A549 (cell line): ENCODE measurements around the gene EHD2.

Experiments
- BHLHE40 ChIP-seq: IDR thresholded peaks from 2 replicates; pipeline ENCODE4 v1.6.1; 2012; ENCODE audit warnings: low read depth, low read length, inconsistent platforms
- EHMT2 ChIP-seq: fragments of 200-600 bp; sonication (generic); IDR thresholded peaks from 2 replicates; pipeline ENCODE4 v1.6.1; 2016; ENCODE audit warnings: antibody characterized with exemption, low read depth, mild to moderate bottlenecking, moderate library complexity
- EP300 ChIP-seq, 2 experiments: fragments of >200 bp; sonication (Bioruptor Twin); formaldehyde crosslinking; IDR thresholded peaks; 2 replicates in 1 of 2; 3 replicates in 1 of 2; pipeline ENCODE4 v1.6.1; 2016 to 2017
- MAZ ChIP-seq: fragments of 150-350 bp; IDR thresholded peaks from 2 replicates; pipeline ENCODE4 v1.6.1; 2014; ENCODE audit warnings: antibody characterized with exemption, low read depth, low read length, borderline replicate concordance
- POLR2A ChIP-seq: IDR thresholded peaks from 2 replicates; pipeline ENCODE4 v1.6.1; 2012; ENCODE audit warnings: mild to moderate bottlenecking, low read length
- SMC3 ChIP-seq: fragments of >200 bp; sonication (Bioruptor Twin); formaldehyde crosslinking; IDR thresholded peaks from 3 replicates; pipeline ENCODE4 v1.6.1; 2018; ENCODE audit warnings: inconsistent platforms
- TF ChIP-seq, protein P1 (sequence below): fragments of >200 bp; sonication (Bioruptor Twin); formaldehyde crosslinking; IDR thresholded peaks from 3 replicates; pipeline ENCODE4 v1.5.1; 2016
- TF ChIP-seq, protein P2 (sequence below): fragments of 450-650 bp; IDR thresholded peaks from 2 replicates; pipeline ENCODE4 v1.6.1; 2014; ENCODE audit warnings: antibody characterized with exemption
- TF ChIP-seq, protein P3 (sequence below): IDR thresholded peaks from 2 replicates; pipeline ENCODE4 v1.6.1; 2012
- TF ChIP-seq, protein P4 (sequence below): IDR thresholded peaks from 2 replicates; pipeline ENCODE4 v1.6.1; 2012

DNA sequence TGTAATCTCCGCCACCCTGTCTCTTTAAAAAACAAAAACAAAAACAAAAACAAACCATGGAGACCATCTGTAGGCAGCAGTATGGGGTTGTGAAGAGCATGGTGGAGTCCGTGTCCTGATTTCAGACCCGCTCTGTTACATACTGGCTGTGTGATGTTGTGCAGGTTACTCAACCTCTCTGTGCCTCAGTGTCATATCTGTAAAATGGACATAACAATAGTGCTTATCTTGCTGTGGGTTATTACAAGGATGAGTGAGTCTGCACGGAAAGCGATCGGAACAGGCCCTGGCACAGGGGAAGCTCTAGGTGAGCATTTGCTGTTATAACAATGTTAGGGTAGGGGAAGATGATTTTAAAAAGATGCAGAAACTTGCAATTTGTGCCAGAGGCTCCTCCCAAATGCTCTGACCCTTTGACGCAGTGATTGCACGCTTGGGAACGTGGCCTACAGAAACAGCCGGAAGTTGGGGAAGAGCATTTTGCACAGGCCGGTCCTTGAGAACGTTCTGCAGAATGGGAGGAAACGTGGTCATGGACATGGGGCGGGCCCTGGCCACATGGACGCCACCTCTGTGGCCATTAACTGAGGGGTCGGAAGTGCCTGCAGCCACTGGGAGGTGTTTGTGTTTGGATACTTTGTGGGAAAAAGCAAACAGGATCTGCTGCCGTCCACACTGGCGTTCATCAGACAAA lies 49.5 kb downstream of the EHD2 start:
- TF ChIP-seq, protein P1, sequence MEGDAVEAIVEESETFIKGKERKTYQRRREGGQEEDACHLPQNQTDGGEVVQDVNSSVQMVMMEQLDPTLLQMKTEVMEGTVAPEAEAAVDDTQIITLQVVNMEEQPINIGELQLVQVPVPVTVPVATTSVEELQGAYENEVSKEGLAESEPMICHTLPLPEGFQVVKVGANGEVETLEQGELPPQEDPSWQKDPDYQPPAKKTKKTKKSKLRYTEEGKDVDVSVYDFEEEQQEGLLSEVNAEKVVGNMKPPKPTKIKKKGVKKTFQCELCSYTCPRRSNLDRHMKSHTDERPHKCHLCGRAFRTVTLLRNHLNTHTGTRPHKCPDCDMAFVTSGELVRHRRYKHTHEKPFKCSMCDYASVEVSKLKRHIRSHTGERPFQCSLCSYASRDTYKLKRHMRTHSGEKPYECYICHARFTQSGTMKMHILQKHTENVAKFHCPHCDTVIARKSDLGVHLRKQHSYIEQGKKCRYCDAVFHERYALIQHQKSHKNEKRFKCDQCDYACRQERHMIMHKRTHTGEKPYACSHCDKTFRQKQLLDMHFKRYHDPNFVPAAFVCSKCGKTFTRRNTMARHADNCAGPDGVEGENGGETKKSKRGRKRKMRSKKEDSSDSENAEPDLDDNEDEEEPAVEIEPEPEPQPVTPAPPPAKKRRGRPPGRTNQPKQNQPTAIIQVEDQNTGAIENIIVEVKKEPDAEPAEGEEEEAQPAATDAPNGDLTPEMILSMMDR, result no peak
- TF ChIP-seq SMC3 (no peak), BHLHE40 (no peak), MAZ (no peak), EHMT2 (no peak), EP300 (IDR thresholded peaks at IDR 0.05) (no peak), POLR2A (no peak)
- TF ChIP-seq, protein P2, sequence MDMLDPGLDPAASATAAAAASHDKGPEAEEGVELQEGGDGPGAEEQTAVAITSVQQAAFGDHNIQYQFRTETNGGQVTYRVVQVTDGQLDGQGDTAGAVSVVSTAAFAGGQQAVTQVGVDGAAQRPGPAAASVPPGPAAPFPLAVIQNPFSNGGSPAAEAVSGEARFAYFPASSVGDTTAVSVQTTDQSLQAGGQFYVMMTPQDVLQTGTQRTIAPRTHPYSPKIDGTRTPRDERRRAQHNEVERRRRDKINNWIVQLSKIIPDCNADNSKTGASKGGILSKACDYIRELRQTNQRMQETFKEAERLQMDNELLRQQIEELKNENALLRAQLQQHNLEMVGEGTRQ, result no peak
- TF ChIP-seq, protein P3, sequence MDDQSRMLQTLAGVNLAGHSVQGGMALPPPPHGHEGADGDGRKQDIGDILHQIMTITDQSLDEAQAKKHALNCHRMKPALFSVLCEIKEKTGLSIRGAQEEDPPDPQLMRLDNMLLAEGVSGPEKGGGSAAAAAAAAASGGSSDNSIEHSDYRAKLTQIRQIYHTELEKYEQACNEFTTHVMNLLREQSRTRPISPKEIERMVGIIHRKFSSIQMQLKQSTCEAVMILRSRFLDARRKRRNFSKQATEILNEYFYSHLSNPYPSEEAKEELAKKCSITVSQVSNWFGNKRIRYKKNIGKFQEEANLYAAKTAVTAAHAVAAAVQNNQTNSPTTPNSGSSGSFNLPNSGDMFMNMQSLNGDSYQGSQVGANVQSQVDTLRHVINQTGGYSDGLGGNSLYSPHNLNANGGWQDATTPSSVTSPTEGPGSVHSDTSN, result no peak
- TF ChIP-seq, protein P4, sequence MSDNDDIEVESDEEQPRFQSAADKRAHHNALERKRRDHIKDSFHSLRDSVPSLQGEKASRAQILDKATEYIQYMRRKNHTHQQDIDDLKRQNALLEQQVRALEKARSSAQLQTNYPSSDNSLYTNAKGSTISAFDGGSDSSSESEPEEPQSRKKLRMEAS, result no peak
